ENCODE measurements around the gene CDK16.
A peak's percentile ranks its signal among the peaks of the same experiment; 100 is the strongest.

The CDK16 gene

DNA sequence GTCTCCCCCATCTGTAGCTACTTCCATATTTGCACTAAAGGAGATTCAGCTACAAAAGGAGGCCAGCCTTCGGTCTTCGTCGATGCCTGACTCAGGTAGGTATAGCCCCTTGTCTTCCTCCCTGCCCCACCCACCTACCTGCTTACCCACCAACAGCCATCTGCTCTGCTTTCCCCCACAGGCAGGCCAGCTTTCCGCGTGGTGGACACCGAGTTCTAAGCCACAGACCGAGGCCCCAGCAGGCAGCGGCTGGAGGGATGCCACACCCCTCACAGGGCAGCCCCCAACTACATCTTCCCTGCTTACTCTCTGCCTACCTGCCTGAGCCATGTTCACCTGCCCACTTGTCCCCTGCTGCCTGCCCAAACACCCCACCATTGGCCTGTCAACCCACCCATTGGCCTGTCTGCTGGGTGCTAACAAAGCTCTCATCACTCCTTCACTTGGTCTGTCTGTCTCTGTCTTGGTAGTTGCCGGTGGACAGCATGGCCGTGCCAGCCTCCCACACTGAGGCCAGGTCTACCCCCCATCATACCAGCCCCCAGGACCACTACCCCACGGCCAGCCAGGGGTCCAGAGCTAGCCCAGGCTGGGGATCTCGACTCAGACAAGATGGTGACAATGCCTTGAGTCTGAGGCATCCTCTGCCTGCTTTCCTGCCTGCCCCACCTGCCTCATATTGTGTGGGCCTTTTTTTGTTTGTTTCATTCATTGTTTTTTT lies 10.2 kb downstream of the CDK16 start:
- DNase-seq, result no peak

DNA sequence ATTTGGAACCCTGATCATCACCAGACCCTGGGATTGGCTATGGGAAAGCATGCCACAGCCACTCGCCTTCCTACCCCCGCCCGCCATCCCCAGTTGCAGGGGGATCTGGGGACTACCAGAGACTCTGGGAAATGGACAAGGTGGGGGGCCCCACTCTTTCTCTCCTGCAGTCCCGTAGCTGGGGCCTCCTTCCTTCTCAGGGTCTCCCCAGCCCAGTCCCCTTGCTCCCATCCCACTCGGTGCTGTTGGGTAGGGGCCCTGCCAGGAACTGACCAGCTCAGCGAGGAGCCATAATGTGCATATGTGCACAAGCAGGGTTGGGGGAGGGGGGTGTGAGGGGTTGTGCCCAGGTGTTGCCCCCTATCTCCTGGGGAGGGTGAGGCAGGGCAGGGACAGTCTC lies 10.9 kb downstream of the CDK16 start:
- DNase-seq, result no peak

DNA sequence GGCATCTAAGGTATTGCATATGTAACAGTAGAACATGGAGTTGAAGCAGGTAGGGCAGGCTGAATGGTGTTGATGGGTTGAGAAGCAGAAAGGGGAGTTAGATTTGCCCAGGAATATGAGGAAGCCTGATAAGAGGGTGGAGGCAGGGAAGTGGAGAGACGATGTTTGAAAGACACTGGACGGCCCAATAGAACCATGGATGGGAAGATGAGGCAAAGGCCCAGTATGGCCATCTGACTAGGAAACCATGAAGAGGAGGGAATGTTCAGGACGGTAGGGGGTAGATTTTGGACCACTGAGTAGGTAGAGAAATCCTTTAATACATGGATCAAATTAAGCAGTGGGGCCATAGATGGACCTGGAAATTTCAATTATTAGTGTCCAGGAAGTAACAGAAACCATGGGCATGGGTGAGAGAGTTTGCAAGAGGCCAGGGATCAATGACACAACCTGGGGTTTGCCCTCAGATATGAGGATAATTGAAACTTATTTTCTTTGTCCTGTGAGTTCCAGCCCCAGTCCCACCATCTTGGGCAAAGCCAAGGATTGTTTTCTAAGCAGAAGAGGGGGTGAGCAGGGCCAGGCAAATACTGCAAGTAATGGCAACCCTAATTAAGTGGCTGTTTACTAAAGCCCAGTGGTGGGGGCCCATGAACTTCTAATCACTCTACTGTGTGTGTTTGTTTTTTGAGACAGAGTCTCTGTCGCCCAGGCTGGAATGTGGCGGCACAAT lies 11.8 kb downstream of the CDK16 start:
- no peak for DNase-seq

DNA sequence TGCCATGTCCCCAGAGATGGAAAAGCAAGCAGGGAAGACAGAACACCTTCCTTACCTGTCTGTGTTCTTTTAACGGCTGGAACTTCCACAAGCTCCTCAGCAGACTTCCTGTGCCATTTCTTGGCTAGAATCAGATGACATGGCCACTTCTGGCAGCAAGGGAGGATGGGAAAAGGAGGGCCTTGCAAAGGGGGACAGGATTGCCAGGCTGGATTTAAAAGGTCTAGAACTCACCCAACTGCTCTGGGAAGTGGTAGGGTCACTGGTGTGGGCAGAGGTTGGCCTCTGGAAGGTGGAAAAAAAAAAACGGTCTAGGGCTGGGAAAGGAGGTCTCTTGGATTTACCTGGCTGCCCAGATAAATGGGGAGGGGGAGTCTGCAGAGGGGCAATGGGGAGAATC lies 12.7 kb downstream of the CDK16 start:
- no peak for DNase-seq

DNA sequence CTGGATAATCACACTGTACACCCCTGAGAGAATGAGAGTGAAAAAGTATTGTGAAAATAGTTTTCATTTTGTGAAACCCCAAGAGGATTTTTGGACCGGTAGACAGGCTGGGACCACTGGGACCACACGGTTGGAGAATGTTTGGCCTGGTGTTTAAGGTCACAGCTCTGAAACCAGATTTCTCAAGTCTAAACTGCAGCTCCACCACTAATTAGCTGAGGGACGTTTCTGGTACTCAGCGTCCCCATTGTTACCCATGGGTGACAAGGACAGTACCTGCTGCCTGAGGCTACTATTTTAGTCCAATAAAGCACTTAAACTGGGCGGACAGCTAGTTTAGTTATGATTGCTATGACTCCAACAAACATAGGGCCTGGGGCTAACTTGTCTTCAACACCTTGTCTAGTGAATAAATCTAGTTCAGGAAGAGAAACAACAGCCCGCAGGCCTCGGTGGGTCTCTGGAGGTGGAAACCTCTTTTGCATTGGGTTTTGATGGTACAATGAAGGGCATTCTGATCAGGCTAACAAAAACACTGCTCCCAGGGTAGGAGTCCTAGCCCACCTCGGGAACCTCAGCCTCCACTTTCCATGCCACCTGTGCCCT lies 13.8 kb downstream of the CDK16 start:
- no peak for DNase-seq

DNA sequence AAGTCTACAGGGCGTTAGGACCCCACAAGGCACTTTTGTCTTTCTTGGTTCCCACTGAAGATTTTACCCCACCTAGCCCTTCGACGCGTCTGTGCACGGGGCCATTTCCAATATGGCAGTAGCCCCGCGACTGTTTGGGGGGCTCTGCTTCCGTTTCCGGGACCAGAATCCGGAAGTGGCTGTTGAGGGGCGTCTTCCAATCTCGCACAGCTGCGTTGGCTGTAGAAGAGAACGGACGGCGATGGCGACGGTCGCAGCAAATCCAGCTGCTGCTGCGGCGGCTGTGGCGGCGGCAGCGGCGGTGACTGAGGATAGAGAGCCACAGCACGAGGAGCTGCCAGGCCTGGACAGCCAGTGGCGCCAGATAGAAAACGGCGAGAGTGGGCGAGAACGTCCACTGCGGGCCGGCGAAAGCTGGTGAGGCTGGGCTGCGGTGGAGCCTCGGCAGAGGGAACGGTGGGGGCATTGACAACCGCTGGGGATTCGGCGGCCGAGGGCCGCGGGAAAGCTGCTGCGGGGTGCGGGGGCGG lies 14.4 kb downstream of the CDK16 start, which contains the start of gene USP11:
USP11 (plus strand) TSS at position 207 of the 530 bp plus-strand sequence; CDS start at position 242, 35 bp downstream.
- DNase-seq, result no peak

DNA sequence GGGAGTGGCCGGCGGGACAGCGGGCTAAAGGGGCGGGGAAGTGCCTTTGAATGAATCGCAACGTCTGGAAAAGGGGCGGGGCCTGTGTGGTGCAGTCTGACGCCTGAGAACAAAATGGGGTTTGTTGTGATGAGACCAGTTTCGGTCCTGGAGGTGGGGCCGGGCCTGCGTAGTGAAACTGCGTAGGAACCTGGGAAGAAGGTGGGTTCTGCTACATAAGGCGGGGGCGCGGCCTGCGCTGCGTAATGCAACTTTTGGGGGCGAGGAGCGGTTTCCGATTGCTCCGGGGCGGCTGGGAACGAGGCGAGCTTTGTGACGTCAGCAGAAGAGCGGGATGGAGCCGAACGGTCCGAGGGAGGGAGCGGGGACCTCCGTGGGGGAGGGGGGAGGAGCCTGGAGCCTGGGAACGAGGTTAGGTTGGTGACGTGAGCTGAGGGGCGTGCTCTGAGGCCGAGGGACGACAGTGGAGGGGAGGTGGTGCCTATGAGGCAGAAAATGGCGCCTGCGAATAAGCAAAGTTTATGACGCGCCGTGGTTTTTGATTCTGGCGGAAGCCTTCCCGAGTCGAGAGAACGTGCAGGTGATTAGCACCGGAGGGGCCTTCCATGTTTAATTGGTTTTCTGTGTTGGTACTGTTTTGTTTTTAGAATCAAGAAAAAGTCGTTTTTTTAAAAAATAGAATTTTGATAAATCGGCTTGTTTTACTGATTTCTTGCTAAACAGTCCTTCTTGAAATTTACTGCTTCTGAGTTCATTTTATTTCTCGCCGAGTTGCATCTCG lies 15.0 kb downstream of the CDK16 start:
- DNase-seq, result peak; percentile 95

DNA sequence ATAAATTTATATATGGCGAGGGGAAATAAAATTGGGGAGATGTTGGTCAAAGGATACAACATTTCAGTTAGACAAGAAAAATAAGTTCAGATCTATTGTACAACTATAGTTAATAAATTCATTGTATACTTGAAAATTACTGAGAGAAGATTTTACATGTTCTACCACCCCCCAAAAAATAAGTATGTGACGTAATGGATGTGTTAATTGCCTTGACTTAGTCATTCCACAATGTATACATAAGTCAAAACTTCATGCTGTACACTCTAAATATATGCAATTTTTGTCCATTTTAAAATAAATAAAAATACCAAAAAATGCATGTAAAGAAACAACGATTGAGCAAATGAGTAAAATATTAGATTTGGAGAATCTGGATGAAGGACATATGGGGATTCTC lies 16.1 kb downstream of the CDK16 start:
- DNase-seq, result peak; percentile 12

DNA sequence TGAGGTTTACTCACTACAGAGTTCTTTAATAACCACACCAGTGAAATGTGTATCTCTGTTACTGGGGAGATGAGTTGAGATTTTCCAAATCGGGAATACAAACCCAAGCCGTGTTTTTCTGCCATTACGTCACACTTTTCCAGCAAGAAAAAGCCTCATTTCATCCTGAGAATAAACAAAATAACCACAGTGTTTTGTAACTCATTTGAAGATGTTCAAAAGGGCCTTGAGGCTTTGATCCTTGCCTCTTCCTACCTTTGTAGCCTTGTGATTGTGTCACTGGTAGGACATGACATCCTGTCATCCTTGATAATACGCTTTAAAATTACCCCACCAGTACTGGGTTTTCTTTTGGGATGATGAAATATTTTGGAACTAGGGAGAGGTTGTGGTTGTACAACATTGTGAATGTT lies 17.2 kb downstream of the CDK16 start:
- DNase-seq, result peak; percentile 12

DNA sequence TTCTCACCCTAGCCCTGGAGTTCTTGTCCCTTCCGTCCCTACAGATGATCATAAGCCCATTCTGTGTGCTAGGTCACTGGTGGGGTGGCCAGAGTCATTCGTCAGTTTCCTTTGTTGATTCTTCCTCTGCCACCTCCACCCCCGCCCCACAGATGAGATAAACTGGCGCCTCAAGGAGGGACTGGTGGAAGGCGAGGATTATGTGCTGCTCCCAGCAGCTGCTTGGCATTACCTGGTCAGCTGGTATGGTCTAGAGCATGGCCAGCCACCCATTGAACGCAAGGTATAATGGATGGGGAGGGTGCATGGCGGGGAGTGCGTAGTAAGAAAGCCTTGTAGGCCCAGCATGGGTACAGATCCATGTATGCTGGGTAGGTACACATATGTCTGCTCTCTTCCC lies 20.7 kb downstream of the CDK16 start:
- no peak for DNase-seq

DNA sequence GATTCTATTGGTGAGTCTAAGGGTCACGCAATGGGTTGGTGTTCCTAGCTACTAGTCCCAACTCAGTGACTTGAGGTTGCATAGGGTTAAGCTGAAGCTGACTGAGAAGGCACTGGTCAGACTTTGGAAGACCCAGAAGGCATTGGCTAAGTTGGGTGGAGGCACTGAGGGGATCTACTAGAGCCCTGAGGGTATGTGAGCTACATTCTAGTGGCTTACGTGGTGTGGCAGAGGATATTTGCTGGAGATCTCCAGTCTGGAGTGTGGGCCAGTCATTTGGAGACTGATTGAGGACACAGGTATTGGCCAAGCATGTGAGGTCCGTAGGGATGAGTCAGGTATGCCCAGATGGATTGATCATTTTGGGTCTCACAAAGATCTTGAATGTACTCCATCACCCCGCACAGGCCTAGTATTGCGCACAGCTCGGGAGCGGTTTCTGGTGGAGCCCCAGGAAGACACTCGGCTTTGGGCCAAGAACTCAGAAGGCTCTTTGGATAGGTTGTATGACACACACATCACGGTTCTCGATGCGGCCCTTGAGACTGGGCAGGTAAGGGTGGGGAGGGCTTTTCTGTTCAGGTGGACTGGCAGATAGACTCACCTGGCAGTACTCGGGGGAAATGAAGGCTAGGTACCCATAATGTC lies 21.5 kb downstream of the CDK16 start:
- no peak for DNase-seq

DNA sequence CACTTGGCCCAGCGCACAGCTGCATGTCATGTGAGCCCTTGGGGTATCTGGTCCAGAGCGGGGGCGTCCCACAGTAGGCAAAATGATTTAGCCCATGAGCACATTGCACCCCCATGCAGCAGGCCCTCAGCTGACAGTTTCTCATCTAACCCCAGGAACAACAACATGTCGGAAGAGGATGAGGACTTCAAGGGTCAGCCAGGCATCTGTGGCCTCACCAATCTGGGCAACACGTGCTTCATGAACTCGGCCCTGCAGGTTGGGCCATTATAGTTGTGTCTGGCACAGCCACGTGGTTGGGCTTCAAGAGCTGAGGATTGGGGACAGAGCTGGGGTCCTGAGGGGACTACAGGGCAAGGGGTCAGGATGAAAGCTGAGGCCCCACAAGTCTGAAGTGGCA lies 22.1 kb downstream of the CDK16 start:
- DNase-seq, result no peak

DNA sequence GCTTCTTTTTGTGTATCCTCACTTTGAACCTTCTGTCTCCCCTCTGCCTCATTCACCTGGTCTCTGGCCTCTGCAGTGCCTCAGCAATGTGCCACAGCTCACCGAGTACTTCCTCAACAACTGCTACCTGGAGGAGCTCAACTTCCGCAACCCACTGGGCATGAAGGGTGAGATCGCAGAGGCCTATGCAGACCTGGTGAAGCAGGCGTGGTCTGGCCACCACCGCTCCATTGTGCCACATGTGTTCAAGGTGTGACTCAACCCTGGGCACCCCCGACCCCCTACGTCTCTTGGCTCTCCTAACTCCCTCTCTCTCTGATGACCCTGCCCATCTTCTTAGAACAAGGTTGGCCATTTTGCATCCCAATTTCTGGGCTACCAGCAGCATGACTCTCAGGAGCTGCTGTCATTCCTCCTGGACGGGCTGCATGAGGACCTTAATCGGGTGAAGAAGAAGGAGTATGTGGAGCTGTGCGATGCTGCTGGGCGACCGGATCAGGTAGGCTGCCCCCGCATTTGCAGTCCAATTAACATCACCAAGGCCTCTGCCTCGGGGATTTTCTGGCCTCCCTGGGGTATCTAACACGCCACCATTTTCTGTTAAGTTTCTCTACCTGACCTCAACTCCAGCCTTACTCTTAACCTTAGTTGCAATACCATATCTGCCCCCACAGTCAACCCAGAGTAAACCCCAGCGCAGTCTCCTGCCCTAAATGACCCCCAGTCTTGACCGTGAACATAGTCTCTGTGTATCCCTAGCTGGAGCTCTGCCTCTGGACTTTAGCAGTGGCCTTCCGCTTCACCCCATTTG lies 22.9 kb downstream of the CDK16 start:
- DNase-seq, result no peak

DNA sequence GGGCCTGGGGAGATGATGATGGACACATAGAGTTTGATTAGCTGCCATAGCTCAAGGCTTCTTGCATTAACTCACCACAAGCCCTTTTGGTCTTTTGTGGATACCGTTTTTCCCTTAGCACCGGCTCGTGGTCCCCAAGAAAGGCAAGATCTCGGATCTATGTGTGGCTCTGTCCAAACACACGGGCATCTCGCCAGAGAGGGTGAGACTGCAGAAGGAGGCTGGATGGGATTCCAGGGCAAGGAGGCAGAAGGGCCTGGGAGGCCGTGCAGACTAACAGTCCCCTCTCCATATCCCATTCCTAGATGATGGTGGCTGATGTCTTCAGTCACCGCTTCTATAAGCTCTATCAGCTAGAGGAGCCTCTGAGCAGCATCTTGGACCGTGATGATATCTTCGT lies 23.8 kb downstream of the CDK16 start:
- DNase-seq, result no peak

DNA sequence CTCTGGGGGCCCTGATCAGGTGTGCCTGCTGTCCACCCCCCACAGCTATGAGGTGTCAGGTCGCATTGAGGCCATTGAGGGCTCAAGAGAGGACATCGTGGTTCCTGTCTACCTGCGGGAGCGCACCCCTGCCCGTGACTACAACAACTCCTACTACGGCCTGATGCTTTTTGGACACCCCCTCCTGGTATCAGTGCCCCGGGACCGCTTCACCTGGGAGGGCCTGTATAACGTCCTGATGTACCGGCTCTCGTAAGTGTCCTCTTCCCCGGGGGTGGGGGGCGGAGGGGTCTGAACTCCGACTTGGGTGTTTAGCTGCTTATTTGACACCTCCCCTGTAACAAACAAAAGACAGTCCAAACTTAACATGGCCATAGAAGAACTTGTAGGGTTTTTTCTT lies 24.9 kb downstream of the CDK16 start:
- DNase-seq, result no peak

DNA sequence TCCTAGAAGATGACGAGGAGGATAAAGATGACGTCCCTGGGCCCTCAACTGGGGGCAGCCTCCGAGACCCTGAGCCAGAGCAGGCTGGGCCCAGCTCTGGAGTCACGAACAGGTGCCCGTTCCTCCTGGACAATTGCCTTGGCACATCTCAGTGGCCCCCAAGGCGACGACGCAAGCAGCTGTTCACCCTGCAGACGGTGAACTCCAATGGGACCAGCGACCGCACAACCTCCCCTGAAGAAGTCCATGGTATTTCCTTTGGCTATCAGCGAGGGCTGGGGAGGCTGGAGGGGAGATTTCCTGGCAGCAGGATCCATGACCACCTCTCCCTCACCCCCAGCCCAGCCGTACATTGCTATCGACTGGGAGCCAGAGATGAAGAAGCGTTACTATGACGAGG lies 26.2 kb downstream of the CDK16 start:
- no peak for DNase-seq

DNA sequence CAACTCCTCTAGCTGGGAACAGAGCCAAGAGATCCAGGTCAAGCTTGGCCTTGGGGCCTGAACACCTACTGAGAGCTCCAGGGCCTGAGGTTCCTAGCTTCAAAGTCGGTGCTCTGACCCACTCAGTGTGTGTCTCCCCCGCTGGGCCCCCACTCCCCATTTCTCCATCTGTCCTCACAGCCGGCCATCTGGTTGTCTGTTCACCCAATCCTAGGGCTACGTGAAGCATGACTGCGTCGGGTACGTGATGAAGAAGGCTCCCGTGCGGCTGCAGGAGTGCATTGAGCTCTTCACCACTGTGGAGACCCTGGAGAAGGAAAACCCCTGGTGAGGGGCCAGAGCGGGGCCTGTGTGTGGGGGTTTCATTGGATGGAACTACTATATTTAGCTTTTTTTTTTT lies 26.7 kb downstream of the CDK16 start:
- DNase-seq, result no peak

DNA sequence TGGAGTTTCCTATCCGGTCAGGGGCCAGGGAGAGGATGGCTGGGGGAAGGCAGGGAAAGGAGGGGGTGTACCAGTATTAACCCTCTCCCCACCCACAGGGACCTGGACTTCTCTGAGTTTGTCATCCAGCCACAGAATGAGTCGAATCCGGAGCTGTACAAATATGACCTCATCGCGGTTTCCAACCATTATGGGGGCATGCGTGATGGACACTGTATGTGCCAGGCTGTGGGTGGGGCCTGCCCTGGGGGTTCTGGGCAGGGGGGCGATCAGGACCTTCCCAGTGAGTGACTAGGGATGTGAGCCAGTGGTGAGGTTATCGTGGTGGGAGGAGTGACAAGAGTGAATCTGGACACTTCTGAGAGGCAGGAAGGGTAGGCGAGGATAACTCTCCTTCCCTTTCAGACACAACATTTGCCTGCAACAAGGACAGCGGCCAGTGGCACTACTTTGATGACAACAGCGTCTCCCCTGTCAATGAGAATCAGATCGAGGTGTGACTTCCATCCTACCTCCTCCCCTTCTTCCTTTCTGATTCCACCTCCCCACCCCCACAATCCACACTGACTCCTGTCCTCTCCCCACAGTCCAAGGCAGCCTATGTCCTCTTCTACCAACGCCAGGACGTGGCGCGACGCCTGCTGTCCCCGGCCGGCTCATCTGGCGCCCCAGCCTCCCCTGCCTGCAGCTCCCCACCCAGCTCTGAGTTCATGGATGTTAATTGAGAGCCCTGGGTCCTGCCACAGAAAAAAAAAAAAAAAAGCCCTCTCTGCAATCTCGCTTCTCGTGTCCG lies 28.9 kb downstream of the CDK16 start:
- peak; percentile 33 for DNase-seq

DNA sequence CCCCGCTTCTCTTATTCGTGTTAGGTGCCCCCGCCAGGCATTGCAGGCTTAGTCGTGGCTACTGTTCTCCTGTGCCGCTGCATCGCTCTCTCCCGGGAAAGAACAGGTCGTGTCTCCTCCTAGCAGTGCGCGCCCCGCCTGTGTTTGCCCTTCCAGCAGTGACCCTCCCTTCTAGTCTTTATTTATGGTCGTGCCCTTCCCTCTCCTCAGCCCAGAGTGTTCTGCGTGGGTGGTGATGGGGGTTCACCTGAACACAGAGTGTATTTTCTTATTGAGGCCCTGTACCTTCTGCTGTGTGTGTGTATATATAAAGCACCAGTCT lies 29.5 kb downstream of the CDK16 start:
- no peak for DNase-seq

DNA sequence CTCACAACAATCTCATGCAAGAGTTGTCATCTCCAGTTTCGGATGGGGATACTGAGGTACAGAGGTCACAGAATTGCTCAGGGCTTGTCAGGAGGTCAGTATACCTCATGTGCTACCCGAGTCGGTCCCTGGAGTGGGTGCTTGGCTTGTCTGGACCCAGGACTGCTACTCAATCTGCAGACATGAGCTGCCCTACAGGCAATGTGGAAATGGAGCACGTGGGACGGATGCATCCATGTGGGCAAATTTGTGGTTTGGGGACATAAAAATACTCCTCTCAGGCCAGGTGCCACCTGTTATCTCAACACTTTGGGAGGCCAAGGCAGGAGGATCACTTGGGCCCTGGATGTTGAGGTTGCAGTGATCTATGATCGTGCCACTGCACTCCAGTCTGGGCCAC lies 30.1 kb downstream of the CDK16 start:
- DNase-seq, result no peak

DNA sequence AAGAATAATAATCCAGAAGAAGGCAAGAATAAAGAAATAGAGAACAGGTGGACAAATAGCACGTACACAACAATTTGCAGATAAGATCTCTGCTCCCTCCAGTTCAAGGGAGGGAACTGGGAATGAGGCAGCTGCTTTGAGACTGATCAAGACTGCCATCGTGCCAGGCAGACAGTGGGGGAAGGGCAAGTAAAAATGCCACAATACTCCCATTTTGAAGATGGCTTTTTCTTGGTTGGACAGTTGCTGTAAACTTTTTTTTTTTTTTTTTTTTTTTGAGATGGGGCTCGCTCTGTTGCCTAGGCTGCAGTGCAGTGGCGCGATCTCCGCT lies 31.5 kb downstream of the CDK16 start:
- no peak for DNase-seq
